Type B pancreatic cell (in vitro differentiated cells): Measurements from ENCODE around the gene TRIO. TPM values are rescaled to one million over a fixed set of nuclear protein-coding genes. Genes with fewer than 3 reads are reported as not detected.

Experiments used
- DNase-seq: peaks from one replicate; pipeline ENCODE4 v3.0.0; 2021; ENCODE audit warnings: mixed read lengths; ENCODE audit not compliant: unreplicated experiment; ENCODE audit errors: extremely low spot score
- H3K27ac Mint-ChIP-seq: 2 replicates; pipeline ENCODE4 v1.8.0; 2021; ENCODE audit warnings: mild to moderate bottlenecking, mixed read lengths
- H3K27me3 Mint-ChIP-seq: 2 replicates; pipeline ENCODE4 v1.8.0; 2021; ENCODE audit warnings: mixed read lengths
- H3K36me3 Mint-ChIP-seq: 2 replicates; pipeline ENCODE4 v1.8.0; 2021; ENCODE audit warnings: mixed read lengths
- H3K4me1 Mint-ChIP-seq: one replicate; pipeline ENCODE4 v1.8.0; 2021; ENCODE audit warnings: mixed read lengths; ENCODE audit not compliant: unreplicated experiment
- H3K4me3 Mint-ChIP-seq: 2 replicates; pipeline ENCODE4 v1.8.0; 2021; ENCODE audit warnings: mild to moderate bottlenecking, mixed read lengths
- H3K9me3 Mint-ChIP-seq: 2 replicates; pipeline ENCODE4 v1.8.0; 2021; ENCODE audit warnings: mixed read lengths
- CTCF ChIP-seq: fragments of 200-600 bp; sonication (generic); conservative IDR thresholded peaks from 2 replicates; pipeline ENCODE4 v1.5.0; 2021; ENCODE audit warnings: antibody characterized with exemption, mild to moderate bottlenecking
- total RNA-seq: library from RNA; stranded (reverse); gene quantifications from 2 replicates; pipeline ENCODE4 v1.2.1, GENCODE V29; 2021; ENCODE audit warnings: low replicate concordance

Gene TRIO
- total RNA-seq, 1 donor from 2014 or later: 145 TPM

GRCh38 chr5:14508046-14508445 lies 364.9 kb downstream of the TRIO start:
- DNase-seq: no peak
- no peak for TF ChIP-seq CTCF
- Mint-ChIP-seq H3K27me3 (no peaks in the 10 kb centered on the region), H3K36me3 (peaks cover 13% of the 10 kb centered on the region), H3K4me1 (no peaks in the 10 kb centered on the region), H3K4me3 (no peak overlapping the region), H3K27ac (no peak overlapping the region), H3K9me3 (no peaks in the 10 kb centered on the region)

GRCh38 chr5:14509556-14509955 lies 366.4 kb downstream of the TRIO start:
- Mint-ChIP-seq H3K36me3 (peaks cover 13% of the 10 kb centered on the region), H3K27ac (no peak overlapping the region), H3K4me1 (no peaks in the 10 kb centered on the region), H3K27me3 (no peaks in the 10 kb centered on the region), H3K4me3 (no peak overlapping the region), H3K9me3 (peaks cover 5% of the 10 kb centered on the region)
- DNase-seq: no peak
- TF ChIP-seq CTCF: no peak

GRCh38 chr5:14510156-14510734 lies 367.1 kb downstream of the TRIO start:
- Mint-ChIP-seq H3K9me3 (peaks cover 5% of the 10 kb centered on the region), H3K27me3 (no peaks in the 10 kb centered on the region), H3K36me3 (peaks cover 13% of the 10 kb centered on the region), H3K27ac (peak overlapping the region; percentile 54), H3K4me1 (no peaks in the 10 kb centered on the region), H3K4me3 (no peak overlapping the region)
- no peak for TF ChIP-seq CTCF
- no peak for DNase-seq

- Mint-ChIP-seq H3K4me1 (no peaks in the 10 kb centered on the region), H3K27me3 (no peaks in the 10 kb centered on the region), H3K27ac (no peak overlapping the region), H3K9me3 (peaks cover 8% of the 10 kb centered on the region), H3K36me3 (peaks cover 13% of the 10 kb centered on the region), H3K4me3 (no peak overlapping the region)
- DNase-seq: no peak
- no peak for TF ChIP-seq CTCF
These were observed 367.7 kb downstream of the TRIO start for GRCh38 chr5:14510880-14511279.

GRCh38 chr5:14512574-14512973 lies 369.4 kb downstream of the TRIO start:
- Mint-ChIP-seq H3K36me3 (peaks cover 9% of the 10 kb centered on the region), H3K4me3 (no peak overlapping the region), H3K27me3 (no peaks in the 10 kb centered on the region), H3K9me3 (peaks cover 8% of the 10 kb centered on the region), H3K4me1 (no peaks in the 10 kb centered on the region), H3K27ac (no peak overlapping the region)
- no peak for TF ChIP-seq CTCF
- DNase-seq: no peak

- no peak for DNase-seq
- no peaks in the 10 kb centered on the region for H3K4me1 Mint-ChIP-seq
- H3K36me3 Mint-ChIP-seq: peaks cover 2% of the 10 kb centered on the region
- no peaks in the 10 kb centered on the region for H3K27me3 Mint-ChIP-seq
- TF ChIP-seq CTCF: no peak
- H3K4me3 Mint-ChIP-seq: no peak overlapping the region
- H3K27ac Mint-ChIP-seq: no peak overlapping the region
- peaks cover 8% of the 10 kb centered on the region for H3K9me3 Mint-ChIP-seq
These were observed 370.1 kb downstream of the TRIO start for GRCh38 chr5:14513266-14513665.
